ENCODE results near the gene HEXIM1. TPM values are rescaled to one million over a fixed set of nuclear protein-coding genes. Genes with fewer than 3 reads are reported as not detected.

Gene HEXIM1
- total and polyA plus RNA-seq, 2 experiments from 2014 or later = 9.2 to 10.9 TPM

DNA sequence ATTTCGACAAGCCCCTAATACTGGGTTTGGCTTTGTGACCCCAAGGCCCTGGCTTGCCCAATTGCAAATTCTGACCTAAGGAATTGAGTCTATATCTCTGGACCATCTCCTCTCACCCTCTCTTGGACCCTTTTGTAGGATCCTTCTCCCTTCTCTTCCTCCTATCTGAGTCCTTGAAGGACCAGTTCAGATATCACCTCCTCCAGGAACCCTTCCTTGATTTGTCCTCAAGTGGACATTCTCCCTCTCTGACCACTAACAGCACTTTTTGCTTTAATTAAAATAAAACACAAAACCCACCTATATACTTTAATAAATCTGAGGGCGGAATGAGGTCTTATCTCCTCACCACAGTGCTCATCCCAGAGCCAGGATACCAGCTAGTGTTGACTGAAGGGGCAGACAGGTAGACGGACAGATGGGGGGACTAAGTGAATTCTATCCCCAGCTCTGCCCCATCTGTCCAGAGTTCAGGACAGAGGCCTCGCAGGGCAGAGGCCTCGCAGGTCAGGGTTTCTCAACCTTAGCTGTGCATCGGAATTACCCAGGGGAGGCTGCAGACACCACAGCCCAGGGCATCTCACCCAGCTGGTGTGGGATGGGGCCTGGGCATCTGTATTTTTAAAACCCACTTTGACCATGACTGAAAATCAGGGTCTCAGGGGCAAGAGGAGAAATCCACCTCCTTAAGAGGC, 25.1 kb upstream of the HEXIM1 start:
- Histone ChIP-seq H3K4me2 (no peak overlapping the region), H3K36me3 (ENCODE audit: insufficient read depth) (no peaks in the 10 kb centered on the region), H3K27me3 (ENCODE audit: insufficient read depth) (no peaks in the 10 kb centered on the region), H2AFZ (no peak overlapping the region), H3K4me3 (no peak overlapping the region), H3F3A (replicated peaks; ENCODE audit: low read depth) (0 out of 2 replicates have a peak, but pooled peaks cover 4% of the 10 kb centered on the region), H3K27ac (ENCODE audit: low read depth) (no peak overlapping the region), H3K79me2 (replicated peaks; ENCODE audit: insufficient read depth) (0 out of 2 replicates have a peak, but pooled peaks cover 2% of the 10 kb centered on the region), H3K4me1 (ENCODE audit: insufficient read depth) (no peaks in the 10 kb centered on the region), H4K20me1 (replicated peaks; ENCODE audit: insufficient read depth) (no peaks in the 10 kb centered on the region; the same call in 1 of the 2 replicates), H3K9me2 (ENCODE audit: insufficient read depth) (no peaks in the 10 kb centered on the region)
- TF ChIP-seq NANOG (IDR thresholded peaks at IDR 0.05; ENCODE audit: borderline replicate concordance) = no peak
- TF ChIP-seq, protein P1, sequence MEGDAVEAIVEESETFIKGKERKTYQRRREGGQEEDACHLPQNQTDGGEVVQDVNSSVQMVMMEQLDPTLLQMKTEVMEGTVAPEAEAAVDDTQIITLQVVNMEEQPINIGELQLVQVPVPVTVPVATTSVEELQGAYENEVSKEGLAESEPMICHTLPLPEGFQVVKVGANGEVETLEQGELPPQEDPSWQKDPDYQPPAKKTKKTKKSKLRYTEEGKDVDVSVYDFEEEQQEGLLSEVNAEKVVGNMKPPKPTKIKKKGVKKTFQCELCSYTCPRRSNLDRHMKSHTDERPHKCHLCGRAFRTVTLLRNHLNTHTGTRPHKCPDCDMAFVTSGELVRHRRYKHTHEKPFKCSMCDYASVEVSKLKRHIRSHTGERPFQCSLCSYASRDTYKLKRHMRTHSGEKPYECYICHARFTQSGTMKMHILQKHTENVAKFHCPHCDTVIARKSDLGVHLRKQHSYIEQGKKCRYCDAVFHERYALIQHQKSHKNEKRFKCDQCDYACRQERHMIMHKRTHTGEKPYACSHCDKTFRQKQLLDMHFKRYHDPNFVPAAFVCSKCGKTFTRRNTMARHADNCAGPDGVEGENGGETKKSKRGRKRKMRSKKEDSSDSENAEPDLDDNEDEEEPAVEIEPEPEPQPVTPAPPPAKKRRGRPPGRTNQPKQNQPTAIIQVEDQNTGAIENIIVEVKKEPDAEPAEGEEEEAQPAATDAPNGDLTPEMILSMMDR (conservative IDR thresholded peaks at IDR 0.05; ENCODE audit: low read depth in 2 of 2) = no peak
- TF ChIP-seq, protein P2, sequence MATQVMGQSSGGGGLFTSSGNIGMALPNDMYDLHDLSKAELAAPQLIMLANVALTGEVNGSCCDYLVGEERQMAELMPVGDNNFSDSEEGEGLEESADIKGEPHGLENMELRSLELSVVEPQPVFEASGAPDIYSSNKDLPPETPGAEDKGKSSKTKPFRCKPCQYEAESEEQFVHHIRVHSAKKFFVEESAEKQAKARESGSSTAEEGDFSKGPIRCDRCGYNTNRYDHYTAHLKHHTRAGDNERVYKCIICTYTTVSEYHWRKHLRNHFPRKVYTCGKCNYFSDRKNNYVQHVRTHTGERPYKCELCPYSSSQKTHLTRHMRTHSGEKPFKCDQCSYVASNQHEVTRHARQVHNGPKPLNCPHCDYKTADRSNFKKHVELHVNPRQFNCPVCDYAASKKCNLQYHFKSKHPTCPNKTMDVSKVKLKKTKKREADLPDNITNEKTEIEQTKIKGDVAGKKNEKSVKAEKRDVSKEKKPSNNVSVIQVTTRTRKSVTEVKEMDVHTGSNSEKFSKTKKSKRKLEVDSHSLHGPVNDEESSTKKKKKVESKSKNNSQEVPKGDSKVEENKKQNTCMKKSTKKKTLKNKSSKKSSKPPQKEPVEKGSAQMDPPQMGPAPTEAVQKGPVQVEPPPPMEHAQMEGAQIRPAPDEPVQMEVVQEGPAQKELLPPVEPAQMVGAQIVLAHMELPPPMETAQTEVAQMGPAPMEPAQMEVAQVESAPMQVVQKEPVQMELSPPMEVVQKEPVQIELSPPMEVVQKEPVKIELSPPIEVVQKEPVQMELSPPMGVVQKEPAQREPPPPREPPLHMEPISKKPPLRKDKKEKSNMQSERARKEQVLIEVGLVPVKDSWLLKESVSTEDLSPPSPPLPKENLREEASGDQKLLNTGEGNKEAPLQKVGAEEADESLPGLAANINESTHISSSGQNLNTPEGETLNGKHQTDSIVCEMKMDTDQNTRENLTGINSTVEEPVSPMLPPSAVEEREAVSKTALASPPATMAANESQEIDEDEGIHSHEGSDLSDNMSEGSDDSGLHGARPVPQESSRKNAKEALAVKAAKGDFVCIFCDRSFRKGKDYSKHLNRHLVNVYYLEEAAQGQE (IDR thresholded peaks at IDR 0.05; ENCODE audit: unreplicated experiment) = no peak
- TF ChIP-seq EZH2 (IDR thresholded peaks at IDR 0.05; ENCODE audit: low read depth, unreplicated experiment) = no peak
- TF ChIP-seq EZH2phosphoT487 (IDR thresholded peaks at IDR 0.05; ENCODE audit: unreplicated experiment) = no peak
- TF ChIP-seq JUNB (IDR thresholded peaks at IDR 0.05; ENCODE audit: unreplicated experiment) = no peak
- no peak for TF ChIP-seq CREB1 (CRISPR knock-in tag; IDR thresholded peaks at IDR 0.05; ENCODE audit: low read depth)
- TF ChIP-seq ZNF331 (CRISPR knock-in tag; IDR thresholded peaks at IDR 0.05; ENCODE audit: low read depth) = no peak
- TF ChIP-seq, protein P3, sequence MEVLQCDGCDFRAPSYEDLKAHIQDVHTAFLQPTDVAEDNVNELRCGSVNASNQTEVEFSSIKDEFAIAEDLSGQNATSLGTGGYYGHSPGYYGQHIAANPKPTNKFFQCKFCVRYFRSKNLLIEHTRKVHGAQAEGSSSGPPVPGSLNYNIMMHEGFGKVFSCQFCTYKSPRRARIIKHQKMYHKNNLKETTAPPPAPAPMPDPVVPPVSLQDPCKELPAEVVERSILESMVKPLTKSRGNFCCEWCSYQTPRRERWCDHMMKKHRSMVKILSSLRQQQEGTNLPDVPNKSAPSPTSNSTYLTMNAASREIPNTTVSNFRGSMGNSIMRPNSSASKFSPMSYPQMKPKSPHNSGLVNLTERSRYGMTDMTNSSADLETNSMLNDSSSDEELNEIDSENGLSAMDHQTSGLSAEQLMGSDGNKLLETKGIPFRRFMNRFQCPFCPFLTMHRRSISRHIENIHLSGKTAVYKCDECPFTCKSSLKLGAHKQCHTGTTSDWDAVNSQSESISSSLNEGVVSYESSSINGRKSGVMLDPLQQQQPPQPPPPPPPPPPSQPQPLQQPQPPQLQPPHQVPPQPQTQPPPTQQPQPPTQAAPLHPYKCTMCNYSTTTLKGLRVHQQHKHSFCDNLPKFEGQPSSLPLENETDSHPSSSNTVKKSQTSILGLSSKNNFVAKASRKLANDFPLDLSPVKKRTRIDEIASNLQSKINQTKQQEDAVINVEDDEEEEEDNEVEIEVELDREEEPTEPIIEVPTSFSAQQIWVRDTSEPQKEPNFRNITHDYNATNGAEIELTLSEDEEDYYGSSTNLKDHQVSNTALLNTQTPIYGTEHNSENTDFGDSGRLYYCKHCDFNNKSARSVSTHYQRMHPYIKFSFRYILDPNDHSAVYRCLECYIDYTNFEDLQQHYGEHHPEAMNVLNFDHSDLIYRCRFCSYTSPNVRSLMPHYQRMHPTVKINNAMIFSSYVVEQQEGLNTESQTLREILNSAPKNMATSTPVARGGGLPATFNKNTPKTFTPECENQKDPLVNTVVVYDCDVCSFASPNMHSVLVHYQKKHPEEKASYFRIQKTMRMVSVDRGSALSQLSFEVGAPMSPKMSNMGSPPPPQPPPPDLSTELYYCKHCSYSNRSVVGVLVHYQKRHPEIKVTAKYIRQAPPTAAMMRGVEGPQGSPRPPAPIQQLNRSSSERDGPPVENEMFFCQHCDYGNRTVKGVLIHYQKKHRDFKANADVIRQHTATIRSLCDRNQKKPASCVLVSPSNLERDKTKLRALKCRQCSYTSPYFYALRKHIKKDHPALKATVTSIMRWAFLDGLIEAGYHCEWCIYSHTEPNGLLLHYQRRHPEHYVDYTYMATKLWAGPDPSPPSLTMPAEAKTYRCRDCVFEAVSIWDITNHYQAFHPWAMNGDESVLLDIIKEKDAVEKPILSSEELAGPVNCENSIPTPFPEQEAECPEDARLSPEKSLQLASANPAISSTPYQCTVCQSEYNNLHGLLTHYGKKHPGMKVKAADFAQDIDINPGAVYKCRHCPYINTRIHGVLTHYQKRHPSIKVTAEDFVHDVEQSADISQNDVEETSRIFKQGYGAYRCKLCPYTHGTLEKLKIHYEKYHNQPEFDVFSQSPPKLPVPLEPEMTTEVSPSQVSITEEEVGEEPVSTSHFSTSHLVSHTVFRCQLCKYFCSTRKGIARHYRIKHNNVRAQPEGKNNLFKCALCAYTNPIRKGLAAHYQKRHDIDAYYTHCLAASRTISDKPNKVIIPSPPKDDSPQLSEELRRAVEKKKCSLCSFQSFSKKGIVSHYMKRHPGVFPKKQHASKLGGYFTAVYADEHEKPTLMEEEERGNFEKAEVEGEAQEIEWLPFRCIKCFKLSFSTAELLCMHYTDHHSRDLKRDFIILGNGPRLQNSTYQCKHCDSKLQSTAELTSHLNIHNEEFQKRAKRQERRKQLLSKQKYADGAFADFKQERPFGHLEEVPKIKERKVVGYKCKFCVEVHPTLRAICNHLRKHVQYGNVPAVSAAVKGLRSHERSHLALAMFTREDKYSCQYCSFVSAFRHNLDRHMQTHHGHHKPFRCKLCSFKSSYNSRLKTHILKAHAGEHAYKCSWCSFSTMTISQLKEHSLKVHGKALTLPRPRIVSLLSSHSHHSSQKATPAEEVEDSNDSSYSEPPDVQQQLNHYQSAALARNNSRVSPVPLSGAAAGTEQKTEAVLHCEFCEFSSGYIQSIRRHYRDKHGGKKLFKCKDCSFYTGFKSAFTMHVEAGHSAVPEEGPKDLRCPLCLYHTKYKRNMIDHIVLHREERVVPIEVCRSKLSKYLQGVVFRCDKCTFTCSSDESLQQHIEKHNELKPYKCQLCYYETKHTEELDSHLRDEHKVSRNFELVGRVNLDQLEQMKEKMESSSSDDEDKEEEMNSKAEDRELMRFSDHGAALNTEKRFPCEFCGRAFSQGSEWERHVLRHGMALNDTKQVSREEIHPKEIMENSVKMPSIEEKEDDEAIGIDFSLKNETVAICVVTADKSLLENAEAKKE (CRISPR knock-in tag; IDR thresholded peaks at IDR 0.05) = no peak
- TF ChIP-seq STAT1 (IDR thresholded peaks at IDR 0.05; ENCODE audit: unreplicated experiment) = no peak
- no peak for TF ChIP-seq POLR2AphosphoS5 (IDR thresholded peaks at IDR 0.05; ENCODE audit: low read depth)
- TF ChIP-seq, protein P4, sequence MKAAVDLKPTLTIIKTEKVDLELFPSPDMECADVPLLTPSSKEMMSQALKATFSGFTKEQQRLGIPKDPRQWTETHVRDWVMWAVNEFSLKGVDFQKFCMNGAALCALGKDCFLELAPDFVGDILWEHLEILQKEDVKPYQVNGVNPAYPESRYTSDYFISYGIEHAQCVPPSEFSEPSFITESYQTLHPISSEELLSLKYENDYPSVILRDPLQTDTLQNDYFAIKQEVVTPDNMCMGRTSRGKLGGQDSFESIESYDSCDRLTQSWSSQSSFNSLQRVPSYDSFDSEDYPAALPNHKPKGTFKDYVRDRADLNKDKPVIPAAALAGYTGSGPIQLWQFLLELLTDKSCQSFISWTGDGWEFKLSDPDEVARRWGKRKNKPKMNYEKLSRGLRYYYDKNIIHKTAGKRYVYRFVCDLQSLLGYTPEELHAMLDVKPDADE (IDR thresholded peaks at IDR 0.05) = no peak
- no peak for TF ChIP-seq ZNF114 (CRISPR knock-in tag; IDR thresholded peaks at IDR 0.05)
- H3K27ac Mint-ChIP-seq = no peak overlapping the region
- H3K36me3 Mint-ChIP-seq (ENCODE audit: low read depth) = no peaks in the 10 kb centered on the region
- H3K27me3 Mint-ChIP-seq (ENCODE audit: insufficient read depth, low read depth, poor library complexity) = peaks cover 18% of the 10 kb centered on the region
- H3K4me3 Mint-ChIP-seq = no peak overlapping the region
- no peaks in the 10 kb centered on the region for H3K9me3 Mint-ChIP-seq
- DNase-seq (ENCODE audit: low spot score) (no peak), ATAC-seq (no peak)
- peaks cover 11% of the 10 kb centered on the region; the same call in 2 of the 3 replicates for H3K4me1 Mint-ChIP-seq
